Fibroblast of lung (primary cell): ENCODE data around the gene CRELD1.

Experiments used
- EZH2 ChIP-seq: IDR thresholded peaks from 2 replicates; pipeline ENCODE4 v1.5.1; 2012; ENCODE audit warnings: low read length, control low read depth, mild to moderate bottlenecking; ENCODE audit errors: missing control alignments
- TF ChIP-seq, protein P1 (sequence below), 2 donors: IDR thresholded peaks in 1 of 2; conservative IDR thresholded peaks in 1 of 2; 1 replicate in 1 of 2; 2 replicates in 1 of 2; pipeline ENCODE4 v1.5.1; 2011 to 2012; ENCODE audit warnings: low read length in 2 of 2, control low read depth in 1 of 2, inconsistent platforms in 1 of 2, low read depth in 1 of 2, mild to moderate bottlenecking in 1 of 2

DNA sequence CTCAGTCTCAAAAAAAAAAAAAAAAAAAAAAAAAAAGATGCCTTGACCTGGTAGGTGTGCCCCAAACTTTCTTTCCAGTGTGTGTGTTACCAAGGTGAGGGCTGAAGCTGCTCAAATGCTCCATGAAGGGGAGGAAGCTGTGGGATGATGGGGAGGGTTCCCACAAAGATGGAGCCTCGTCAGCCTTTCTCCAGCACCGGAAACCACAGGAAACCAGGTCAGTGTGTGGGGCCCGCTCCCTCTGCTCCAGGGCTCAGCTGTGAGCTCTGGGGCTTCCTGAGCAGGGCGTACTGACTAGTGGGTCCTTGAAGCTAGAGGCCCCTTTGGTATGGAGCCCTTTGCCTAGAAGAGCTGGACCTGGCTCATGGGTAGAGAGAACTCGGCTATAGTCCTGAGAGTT is 31.7 kb upstream of the CRELD1 start:
- TF ChIP-seq, protein P1, sequence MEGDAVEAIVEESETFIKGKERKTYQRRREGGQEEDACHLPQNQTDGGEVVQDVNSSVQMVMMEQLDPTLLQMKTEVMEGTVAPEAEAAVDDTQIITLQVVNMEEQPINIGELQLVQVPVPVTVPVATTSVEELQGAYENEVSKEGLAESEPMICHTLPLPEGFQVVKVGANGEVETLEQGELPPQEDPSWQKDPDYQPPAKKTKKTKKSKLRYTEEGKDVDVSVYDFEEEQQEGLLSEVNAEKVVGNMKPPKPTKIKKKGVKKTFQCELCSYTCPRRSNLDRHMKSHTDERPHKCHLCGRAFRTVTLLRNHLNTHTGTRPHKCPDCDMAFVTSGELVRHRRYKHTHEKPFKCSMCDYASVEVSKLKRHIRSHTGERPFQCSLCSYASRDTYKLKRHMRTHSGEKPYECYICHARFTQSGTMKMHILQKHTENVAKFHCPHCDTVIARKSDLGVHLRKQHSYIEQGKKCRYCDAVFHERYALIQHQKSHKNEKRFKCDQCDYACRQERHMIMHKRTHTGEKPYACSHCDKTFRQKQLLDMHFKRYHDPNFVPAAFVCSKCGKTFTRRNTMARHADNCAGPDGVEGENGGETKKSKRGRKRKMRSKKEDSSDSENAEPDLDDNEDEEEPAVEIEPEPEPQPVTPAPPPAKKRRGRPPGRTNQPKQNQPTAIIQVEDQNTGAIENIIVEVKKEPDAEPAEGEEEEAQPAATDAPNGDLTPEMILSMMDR (conservative IDR thresholded peaks at IDR 0.05 in 1 of 2, IDR thresholded peaks at IDR 0.05 in 1 of 2; ENCODE audit: low read depth in 1 of 2, low read length in 2 of 2) = no peak
- no peak for TF ChIP-seq EZH2
